GM23248 (cell line): ENCODE measurements around the gene OR9Q1.

Experiments used
- EZH2 ChIP-seq: fragments of 200-600 bp; sonication (generic); IDR thresholded peaks from 2 replicates; pipeline ENCODE4 v1.6.1; 2018; ENCODE audit warnings: antibody characterized with exemption, mild to moderate bottlenecking; ENCODE audit not compliant: insufficient read depth, poor library complexity, severe bottlenecking
- EZH2phosphoT487 ChIP-seq: fragments of 200-600 bp; sonication (generic); IDR thresholded peaks from 2 replicates; pipeline ENCODE4 v1.6.1; 2018; ENCODE audit warnings: antibody characterized with exemption, moderate library complexity, mild to moderate bottlenecking, low read depth; ENCODE audit not compliant: insufficient read depth

- TF ChIP-seq EZH2phosphoT487: no peak
- TF ChIP-seq EZH2: no peak
These were observed 141.9 kb downstream of the OR9Q1 start for GRCh38 chr11:58165504-58166106.
